CD8-positive, alpha-beta memory T cell (primary cell): ENCODE results near the gene OMA1. TPM values are rescaled to one million over a fixed set of nuclear protein-coding genes. Genes with fewer than 3 reads are reported as not detected.

Source experiments
- CTCF ChIA-PET: fragments of 350-600 bp; sonication (Branson Sonifier 250); formaldehyde crosslinking; loops from one replicate; lab custom pipeline; 2021; ENCODE audit warnings: antibody characterized with exemption; lab: Charles Lee
- POLR2A ChIA-PET: fragments of 350-600 bp; sonication (Branson Sonifier 250); formaldehyde crosslinking; loops from one replicate; lab custom pipeline; 2021; ENCODE audit warnings: antibody characterized with exemption; lab: Charles Lee
- DNase-seq, 5 donors: peaks; one replicate each; pipeline versions ENCODE4 v3.0.0 to v3.0.0-alpha.2; 2020 to 2022; ENCODE audit warnings: mixed read lengths in 1 of 5
- H3K27ac ChIP-seq: one replicate; pipeline ENCODE4 v1.7.0; 2013; ENCODE audit warnings: low read depth, mild to moderate bottlenecking, low read length, moderate library complexity
- H3K27me3 ChIP-seq: 2 replicates; pipeline ENCODE4 v1.7.0; 2013; ENCODE audit warnings: low read length, mild to moderate bottlenecking; ENCODE audit not compliant: insufficient read depth, poor library complexity, severe bottlenecking
- H3K36me3 ChIP-seq: 2 replicates; pipeline ENCODE4 v1.7.0; 2013; ENCODE audit warnings: mild to moderate bottlenecking, low read length, moderate library complexity; ENCODE audit not compliant: insufficient read depth
- H3K4me1 ChIP-seq: 2 replicates; pipeline ENCODE4 v1.7.0; 2013; ENCODE audit warnings: mild to moderate bottlenecking, low read length, moderate library complexity; ENCODE audit not compliant: insufficient read depth
- H3K4me3 ChIP-seq: 2 replicates; pipeline ENCODE4 v1.7.0; 2013; ENCODE audit warnings: mild to moderate bottlenecking, low read length
- H3K9me3 ChIP-seq: 2 replicates; pipeline ENCODE4 v1.7.0; 2013; ENCODE audit warnings: mild to moderate bottlenecking, low read length
- H3K27ac Mint-ChIP-seq, 8 donors: one replicate each; pipeline ENCODE4 v1.8.0; 2020 to 2021; ENCODE audit warnings: mixed read lengths in 8 of 8, mild to moderate bottlenecking in 6 of 8, inconsistent platforms in 3 of 8, moderate library complexity in 3 of 8
- H3K27me3 Mint-ChIP-seq, 2 donors: one replicate each; pipeline ENCODE4 v1.8.0; 2020 to 2021; ENCODE audit warnings: mixed read lengths in 2 of 2, mild to moderate bottlenecking in 1 of 2, moderate library complexity in 1 of 2
- H3K36me3 Mint-ChIP-seq, 3 donors: one replicate each; pipeline ENCODE4 v1.8.0; 2020 to 2021; ENCODE audit warnings: mixed read lengths in 3 of 3, inconsistent platforms in 1 of 3, mild to moderate bottlenecking in 1 of 3
- H3K4me1 Mint-ChIP-seq, 3 donors: one replicate each; pipeline ENCODE4 v1.8.0; 2020 to 2021; ENCODE audit warnings: mixed read lengths in 3 of 3, inconsistent platforms in 1 of 3, mild to moderate bottlenecking in 1 of 3
- H3K4me3 Mint-ChIP-seq, 7 donors: one replicate each; pipeline ENCODE4 v1.8.0; 2020 to 2021; ENCODE audit warnings: mixed read lengths in 7 of 7, mild to moderate bottlenecking in 6 of 7, moderate library complexity in 4 of 7, inconsistent platforms in 2 of 7
- H3K9me3 Mint-ChIP-seq, 5 donors: one replicate each; pipeline ENCODE4 v1.8.0; 2020 to 2022; ENCODE audit warnings: mixed read lengths in 5 of 5, mild to moderate bottlenecking in 3 of 5, moderate library complexity in 2 of 5, inconsistent platforms in 1 of 5
- polyA plus RNA-seq: library from polyadenylated mRNA; unstranded; fragments of 300-500 nt; fragmentation: Illumina TruSeq; gene quantifications from one replicate; pipeline ENCODE4 v1.2.3, GENCODE V29; 2021
- total RNA-seq, 2 experiments: library from RNA; stranded (reverse); gene quantifications; one replicate each; pipeline ENCODE4 v1.2.3, GENCODE V29; 2021

OMA1 gene
- total and polyA plus RNA-seq, 3 experiments from 2014 or later, result 15.9 to 40.5 (median 17.6) TPM

DNA sequence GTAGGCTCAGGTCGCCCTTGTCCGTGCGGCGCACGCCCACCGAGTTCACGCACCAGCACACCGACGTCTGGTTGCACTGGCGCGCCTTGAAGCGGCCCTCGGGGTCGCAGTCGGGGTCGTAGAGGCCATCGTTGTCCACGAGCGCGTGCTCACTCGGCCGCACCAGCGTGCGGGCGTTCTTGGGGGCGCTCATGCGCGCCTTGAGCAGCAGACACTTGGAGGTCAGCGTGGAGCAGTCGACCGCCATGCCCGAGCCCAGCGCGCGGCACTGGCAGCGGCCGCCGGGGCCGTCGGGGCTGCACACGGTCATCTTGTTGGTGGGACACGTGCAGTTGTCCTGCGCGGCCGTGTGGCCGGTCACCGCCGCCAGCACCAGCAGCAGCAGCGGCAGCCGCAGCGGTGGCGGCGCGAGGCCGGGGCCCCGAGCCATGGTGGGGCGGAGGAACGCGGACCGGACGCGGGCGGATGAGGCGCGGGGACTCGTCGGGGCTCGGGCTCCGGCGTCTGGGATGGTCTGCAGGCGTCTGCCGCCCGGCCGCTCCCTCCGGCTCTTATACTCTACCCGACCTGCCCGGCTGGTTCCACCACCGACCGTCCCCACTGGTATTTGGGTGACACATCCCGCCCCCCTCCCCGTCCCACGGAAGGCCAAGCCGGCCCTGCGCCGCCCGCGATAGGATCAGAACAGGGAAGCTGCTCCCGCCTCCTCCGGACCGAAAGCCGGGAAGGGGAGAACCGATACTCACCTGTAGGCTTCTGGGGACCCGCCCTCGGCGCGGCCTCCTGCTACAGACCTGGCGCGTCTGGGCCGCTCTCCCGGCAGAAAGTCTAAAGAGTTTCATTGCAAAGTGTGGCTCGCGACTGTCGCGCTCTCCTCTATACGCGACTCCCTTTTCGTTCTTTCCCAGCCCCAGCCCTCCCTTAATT lies 30.5 kb upstream of the OMA1 start, which contains the start of gene TACSTD2:
Gene TACSTD2 (minus strand): TSS at position 526 of the 927 bp plus-strand sequence. CDS start 96 bp downstream, at position 430.
- peaks cover 6% of the 10 kb centered on the region for H3K4me1 ChIP-seq
- DNase-seq, result no peak
- peaks cover 19% of the 10 kb centered on the region for H3K27me3 ChIP-seq
- no peaks in the 10 kb centered on the region for H3K36me3 ChIP-seq
- Mint-ChIP-seq H3K27ac (peak within 1 kb of the TSS in 1 of 8 donors; percentile 11), H3K4me3 (peak within 1 kb of the TSS; percentile 29 to 76 (median 58)), H3K4me1 (peaks cover 13 to 35% (median 29%) of the 10 kb centered on the region in 3 donors), H3K36me3 (peaks cover 0 to 5% (median 0%) of the 10 kb centered on the region in 3 donors), H3K9me3 (peaks cover 0 to 9% (median 0%) of the 10 kb centered on the region in 5 donors), H3K27me3 (peaks cover 29 to 67% of the 10 kb centered on the region in 2 donors)
- ChIA-PET CTCF (no interaction called here), POLR2A (no interaction called here)
- peak within 1 kb of the TSS; percentile 14 for H3K4me3 ChIP-seq
- H3K27ac ChIP-seq, result no peak within 1 kb of the TSS
- H3K9me3 ChIP-seq, result no peaks in the 10 kb centered on the region

DNA sequence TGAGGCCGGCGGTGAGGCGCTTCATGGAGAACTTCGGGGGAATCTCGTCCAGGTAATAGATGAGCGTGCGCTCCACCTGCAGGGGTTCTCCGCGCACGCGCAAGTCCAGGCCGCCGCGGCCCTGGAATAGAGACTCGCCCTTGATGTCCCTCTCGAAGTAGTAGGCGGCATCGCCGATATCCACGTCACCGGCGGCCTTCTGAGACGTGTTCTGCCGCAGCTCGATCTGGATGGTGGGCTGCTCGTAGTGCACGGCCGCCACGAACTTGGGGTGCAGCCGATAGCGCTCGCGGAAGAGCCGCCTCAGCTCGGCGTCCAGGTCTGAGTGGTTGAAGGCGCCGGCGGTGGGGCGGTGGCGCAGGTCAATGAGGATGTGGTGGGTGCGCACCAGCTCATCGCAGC lies 29.8 kb upstream of the OMA1 start:
- H3K9me3 Mint-ChIP-seq, result peaks cover 0 to 7% (median 0%) of the 10 kb centered on the region in 5 donors
- H3K27ac Mint-ChIP-seq, result no peak overlapping the region
- H3K4me3 ChIP-seq, result peak overlapping the region; percentile 14
- peaks cover 19% of the 10 kb centered on the region for H3K27me3 ChIP-seq
- H3K4me3 Mint-ChIP-seq, result peak overlapping the region; percentile 29 to 76 (median 58)
- ChIA-PET CTCF (no interaction called here), POLR2A (no interaction called here)
- H3K36me3 Mint-ChIP-seq, result peaks cover 0 to 5% (median 0%) of the 10 kb centered on the region in 3 donors
- peaks cover 13 to 35% (median 29%) of the 10 kb centered on the region in 3 donors for H3K4me1 Mint-ChIP-seq
- peaks cover 6% of the 10 kb centered on the region for H3K4me1 ChIP-seq
- H3K27ac ChIP-seq, result no peak overlapping the region
- peaks cover 26 to 71% of the 10 kb centered on the region in 2 donors for H3K27me3 Mint-ChIP-seq
- no peaks in the 10 kb centered on the region for H3K9me3 ChIP-seq
- H3K36me3 ChIP-seq, result no peaks in the 10 kb centered on the region
- peak in 1 of 5 donors; percentile 3 for DNase-seq

DNA sequence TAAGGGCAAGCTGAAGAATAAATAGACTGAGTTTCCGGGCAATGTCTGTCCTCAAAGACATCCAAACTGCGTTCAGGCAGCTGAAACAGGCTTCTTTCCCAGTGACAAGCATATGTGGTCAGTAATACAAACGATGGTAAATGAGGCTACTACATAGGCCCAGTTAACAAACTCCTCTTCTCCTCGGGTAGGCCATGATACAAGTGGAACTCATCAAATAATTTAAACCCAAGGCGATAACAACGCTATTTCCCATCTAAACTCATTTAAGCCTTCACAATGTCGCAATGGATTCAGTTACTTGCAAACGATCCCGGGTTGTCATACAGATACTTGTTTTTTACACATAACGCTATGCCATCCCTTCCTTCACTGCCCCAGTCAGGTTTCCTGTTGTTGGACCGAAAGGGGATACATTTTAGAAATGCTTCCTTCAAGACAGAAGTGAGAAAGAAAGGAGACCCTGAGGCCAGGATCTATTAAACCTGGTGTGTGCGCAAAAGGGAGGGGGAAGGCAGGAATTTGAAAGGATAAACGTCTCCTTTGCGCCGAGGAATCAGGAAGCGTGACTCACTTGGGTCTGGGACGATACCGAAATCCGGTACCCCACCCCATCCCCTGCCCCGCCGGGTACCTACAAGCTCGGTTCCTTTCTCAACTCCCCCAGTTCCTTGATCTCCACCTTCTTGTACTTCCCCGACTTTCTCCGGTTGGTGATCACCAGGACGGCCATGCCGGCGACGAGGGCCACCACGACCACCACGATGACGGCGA lies 29.2 kb upstream of the OMA1 start:
- H3K36me3 Mint-ChIP-seq, result peaks cover 0 to 5% (median 0%) of the 10 kb centered on the region in 3 donors
- H3K27ac Mint-ChIP-seq, result no peak overlapping the region
- CTCF ChIA-PET, result no interaction called here
- H3K9me3 Mint-ChIP-seq, result peaks cover 0 to 7% (median 0%) of the 10 kb centered on the region in 5 donors
- POLR2A ChIA-PET, result no interaction called here
- Histone ChIP-seq H3K4me1 (peaks cover 6% of the 10 kb centered on the region), H3K36me3 (no peaks in the 10 kb centered on the region), H3K4me3 (peak overlapping the region; percentile 14), H3K27ac (no peak overlapping the region), H3K9me3 (no peaks in the 10 kb centered on the region), H3K27me3 (peaks cover 19% of the 10 kb centered on the region)
- H3K27me3 Mint-ChIP-seq, result peaks cover 26 to 67% of the 10 kb centered on the region in 2 donors
- DNase-seq, result no peak
- H3K4me1 Mint-ChIP-seq, result peaks cover 13 to 35% (median 29%) of the 10 kb centered on the region in 3 donors
- H3K4me3 Mint-ChIP-seq, result peak overlapping the region; percentile 29 to 76 (median 58)

DNA sequence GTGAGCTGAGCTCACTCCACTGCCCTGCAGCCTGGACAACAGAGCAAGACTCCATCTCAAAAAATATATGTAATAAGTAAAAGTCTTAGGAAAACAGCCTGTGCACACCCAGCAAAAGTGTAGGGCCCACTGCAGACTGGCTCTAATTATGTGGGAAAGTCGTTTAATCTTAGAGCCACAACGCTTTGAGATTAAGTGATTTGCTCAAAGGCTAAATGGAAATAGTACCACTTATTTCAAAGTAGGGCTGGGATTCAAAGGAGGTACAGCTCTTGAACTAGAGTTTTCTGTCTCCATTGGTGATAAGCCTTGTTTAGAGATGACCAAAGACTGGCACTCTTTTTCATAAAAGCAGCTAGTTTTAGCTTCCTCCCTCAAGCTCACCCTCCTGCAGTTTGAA lies 28.3 kb upstream of the OMA1 start:
- H3K4me1 Mint-ChIP-seq, result peaks cover 13 to 35% (median 29%) of the 10 kb centered on the region in 3 donors
- DNase-seq, result no peak
- H3K36me3 Mint-ChIP-seq, result peaks cover 0 to 8% (median 0%) of the 10 kb centered on the region in 3 donors
- peaks cover 6% of the 10 kb centered on the region for H3K4me1 ChIP-seq
- ChIA-PET POLR2A (no interaction called here), CTCF (no interaction called here)
- H3K27ac Mint-ChIP-seq, result no peak overlapping the region
- H3K27me3 ChIP-seq, result peaks cover 19% of the 10 kb centered on the region
- no peak overlapping the region for H3K27ac ChIP-seq
- peaks cover 0 to 7% (median 0%) of the 10 kb centered on the region in 5 donors for H3K9me3 Mint-ChIP-seq
- H3K36me3 ChIP-seq, result no peaks in the 10 kb centered on the region
- no peaks in the 10 kb centered on the region for H3K9me3 ChIP-seq
- H3K27me3 Mint-ChIP-seq, result peaks cover 22 to 70% of the 10 kb centered on the region in 2 donors
- H3K4me3 ChIP-seq, result no peak overlapping the region
- no peak overlapping the region for H3K4me3 Mint-ChIP-seq

DNA sequence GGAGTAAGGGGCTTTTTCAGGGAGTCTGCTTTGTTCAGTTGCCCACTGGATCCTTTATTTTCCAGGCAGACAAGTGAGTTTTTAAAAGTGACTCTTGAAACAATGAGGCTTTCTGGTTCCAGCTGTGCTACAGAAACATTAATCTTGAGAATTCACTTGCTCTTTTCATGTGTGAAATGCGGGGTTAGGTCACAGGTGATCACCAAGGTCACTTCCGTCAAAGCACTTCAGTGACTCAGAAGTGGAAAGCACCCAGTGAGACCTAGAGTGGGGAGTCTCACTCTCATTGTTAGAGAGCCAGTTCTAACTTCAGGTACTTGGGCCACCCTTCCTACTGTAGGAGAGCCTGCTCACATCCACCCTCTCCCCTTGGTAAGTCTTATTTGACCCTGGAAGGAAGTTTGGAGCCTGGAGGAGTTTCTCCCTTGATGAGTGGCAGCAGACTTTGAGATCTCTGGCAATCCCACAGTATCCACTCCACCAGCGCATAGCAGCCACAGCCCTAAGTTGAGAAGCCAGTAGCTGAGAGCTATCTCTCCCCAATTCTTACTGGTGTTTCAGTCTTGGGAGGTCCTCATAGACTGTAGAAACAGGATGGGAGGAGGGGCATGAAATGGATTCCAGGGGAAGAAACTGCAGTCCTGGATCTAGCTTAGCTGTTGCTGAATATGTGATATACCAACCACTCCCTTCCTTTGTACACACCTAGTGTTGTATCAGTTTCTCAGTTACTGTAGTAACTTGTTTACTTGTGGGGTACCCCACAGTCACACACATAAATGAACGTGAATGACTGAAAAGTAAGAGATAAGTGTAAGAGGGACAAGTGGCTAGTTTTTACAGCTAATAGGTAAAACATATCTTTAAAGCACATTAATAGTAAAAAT lies 27.4 kb upstream of the OMA1 start:
- Mint-ChIP-seq H3K36me3 (peaks cover 0 to 2% (median 0%) of the 10 kb centered on the region in 3 donors), H3K27ac (peak overlapping the region in 3 of 8 donors; percentile 1 to 38 (median 18)), H3K9me3 (peaks cover 0 to 7% (median 0%) of the 10 kb centered on the region in 5 donors), H3K27me3 (peaks cover 21 to 67% of the 10 kb centered on the region in 2 donors), H3K4me3 (no peak overlapping the region), H3K4me1 (peaks cover 13 to 35% (median 29%) of the 10 kb centered on the region in 3 donors)
- Histone ChIP-seq H3K36me3 (no peaks in the 10 kb centered on the region), H3K9me3 (no peaks in the 10 kb centered on the region), H3K4me3 (no peak overlapping the region), H3K27ac (no peak overlapping the region), H3K4me1 (peaks cover 6% of the 10 kb centered on the region), H3K27me3 (peaks cover 19% of the 10 kb centered on the region)
- ChIA-PET POLR2A (no interaction called here), CTCF (no interaction called here)
- peak in 1 of 5 donors; percentile 52 for DNase-seq

DNA sequence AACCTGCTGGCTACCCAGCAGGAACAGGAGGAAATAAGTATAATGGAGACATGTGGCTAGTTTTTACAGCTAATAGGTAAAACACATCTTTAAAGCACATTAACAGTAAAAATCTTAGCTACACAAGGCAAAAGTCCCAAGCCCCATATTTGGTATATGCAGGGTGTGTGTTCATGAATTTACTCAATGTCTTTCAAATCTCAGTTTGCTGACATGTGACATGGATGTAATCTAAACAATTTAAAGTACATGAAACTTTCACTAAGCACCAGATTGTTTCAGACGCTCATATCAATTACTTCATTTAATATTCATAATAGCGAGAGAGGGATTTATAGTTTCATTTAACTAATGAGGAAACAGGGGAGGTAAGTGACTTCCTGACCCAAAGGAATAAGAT lies 26.6 kb upstream of the OMA1 start:
- peaks cover 13 to 34% (median 29%) of the 10 kb centered on the region in 3 donors for H3K4me1 Mint-ChIP-seq
- peaks cover 0 to 2% (median 0%) of the 10 kb centered on the region in 3 donors for H3K36me3 Mint-ChIP-seq
- Histone ChIP-seq H3K36me3 (no peaks in the 10 kb centered on the region), H3K9me3 (no peaks in the 10 kb centered on the region), H3K27ac (no peak overlapping the region), H3K4me3 (no peak overlapping the region), H3K27me3 (peaks cover 19% of the 10 kb centered on the region), H3K4me1 (peaks cover 6% of the 10 kb centered on the region)
- ChIA-PET POLR2A (no interaction called here), CTCF (no interaction called here)
- no peak overlapping the region for H3K4me3 Mint-ChIP-seq
- H3K9me3 Mint-ChIP-seq, result peaks cover 0 to 6% (median 0%) of the 10 kb centered on the region in 5 donors
- no peak overlapping the region for H3K27ac Mint-ChIP-seq
- H3K27me3 Mint-ChIP-seq, result peaks cover 19 to 65% of the 10 kb centered on the region in 2 donors
- no peak for DNase-seq

DNA sequence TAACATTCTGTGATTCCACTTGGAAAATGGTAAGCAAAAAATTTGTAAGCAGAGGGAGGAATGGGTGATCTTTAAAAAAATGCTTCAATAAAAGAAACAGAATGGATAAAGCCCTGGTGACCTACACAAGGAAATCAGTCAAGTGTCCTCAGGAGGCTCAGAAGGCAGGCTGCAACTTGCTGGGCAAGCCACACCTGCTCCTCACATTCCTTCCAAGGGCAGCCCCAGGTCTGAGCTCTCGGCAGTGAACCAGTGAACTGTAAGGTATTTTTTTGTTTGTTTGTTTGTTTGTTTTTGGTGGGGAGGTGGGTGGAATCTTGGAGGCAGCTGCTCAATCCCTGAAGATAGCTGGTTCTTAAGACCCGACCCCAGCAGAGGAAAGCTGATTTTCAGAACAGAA lies 26.2 kb upstream of the OMA1 start:
- Mint-ChIP-seq H3K4me3 (peak overlapping the region in 1 of 7 donors; percentile 6), H3K27me3 (peaks cover 19 to 60% of the 10 kb centered on the region in 2 donors), H3K9me3 (peaks cover 0 to 4% (median 0%) of the 10 kb centered on the region in 5 donors), H3K4me1 (peaks cover 13 to 29% (median 28%) of the 10 kb centered on the region in 3 donors), H3K27ac (peak overlapping the region in 1 of 8 donors; percentile 65), H3K36me3 (peaks cover 0 to 2% (median 0%) of the 10 kb centered on the region in 3 donors)
- CTCF ChIA-PET, result no interaction called here
- DNase-seq, result no peak
- Histone ChIP-seq H3K4me3 (no peak overlapping the region), H3K9me3 (no peaks in the 10 kb centered on the region), H3K27ac (no peak overlapping the region), H3K36me3 (no peaks in the 10 kb centered on the region), H3K27me3 (peaks cover 18% of the 10 kb centered on the region), H3K4me1 (peaks cover 6% of the 10 kb centered on the region)
- POLR2A ChIA-PET, result no interaction called here
